ENCODE results near the gene ARHGAP26.

- TF ChIP-seq EZH2 (IDR thresholded peaks at IDR 0.05) (no peak), CTCF (IDR thresholded peaks at IDR 0.05 in 2 of 3, conservative IDR thresholded peaks at IDR 0.05 in 1 of 3; ENCODE audit: borderline replicate concordance in 1 of 3, insufficient read depth in 1 of 3, low read depth in 2 of 3, low read length in 2 of 3) (no peak), JUND (IDR thresholded peaks at IDR 0.05) (no peak), EGR1 (IDR thresholded peaks at IDR 0.05; ENCODE audit: low read depth) (no peak), REST (IDR thresholded peaks at IDR 0.05; ENCODE audit: low read depth) (no peak), SIN3A (IDR thresholded peaks at IDR 0.05; ENCODE audit: low read depth) (no peak), RAD21 (IDR thresholded peaks at IDR 0.05; ENCODE audit: low read depth) (no peak), POLR2A (IDR thresholded peaks at IDR 0.05; ENCODE audit: borderline replicate concordance, extremely low read depth, insufficient read depth, insufficient read length) (no peak), POLR2AphosphoS5 (IDR thresholded peaks at IDR 0.05; ENCODE audit: low read depth, low read length) (no peak), ZBTB33 (IDR thresholded peaks at IDR 0.05; ENCODE audit: extremely low read depth, insufficient replicate concordance, low read length) (no peak), ZNF274 (IDR thresholded peaks at IDR 0.05; ENCODE audit: low read depth, low read length) (no peak)
These were observed 201.3 kb downstream of the ARHGAP26 start for GRCh38 chr5:142971303-142972013.
